Liver (tissue), 9 donors: ENCODE data around the gene CLDN5. TPM values are rescaled to one million over a fixed set of nuclear protein-coding genes. Genes with fewer than 3 reads are reported as not detected.

Source experiments
- DNase-seq: peaks from one replicate; pipeline ENCODE4 v3.0.0-alpha.2; 2017; ENCODE audit warnings: low spot score
- H3K27ac ChIP-seq, 2 donors: one replicate each; pipeline ENCODE4 v1.7.0; 2013; ENCODE audit warnings: inconsistent platforms in 2 of 2, low read length in 2 of 2, control low read depth in 1 of 2, low read depth in 1 of 2, mild to moderate bottlenecking in 1 of 2
- H3K27me3 ChIP-seq, 4 donors: one replicate each; pipeline versions ENCODE4 v1.6.1 to v1.7.0; 2013; ENCODE audit warnings: low read length in 3 of 4, inconsistent platforms in 1 of 4, mild to moderate bottlenecking in 1 of 4, moderate library complexity in 1 of 4; ENCODE audit not compliant: control insufficient read depth in 4 of 4, insufficient read depth in 4 of 4
- H3K36me3 ChIP-seq, 4 donors: one replicate each; pipeline versions ENCODE4 v1.6.1 to v1.7.0; 2013; ENCODE audit warnings: low read length in 3 of 4, mild to moderate bottlenecking in 3 of 4, low read depth in 1 of 4, moderate library complexity in 1 of 4; ENCODE audit not compliant: control insufficient read depth in 4 of 4, insufficient read depth in 3 of 4
- H3K4me1 ChIP-seq, 4 donors: one replicate each; pipeline versions ENCODE4 v1.6.1 to v1.7.0; 2013; ENCODE audit warnings: low read length in 3 of 4, mild to moderate bottlenecking in 3 of 4, moderate library complexity in 1 of 4; ENCODE audit not compliant: control insufficient read depth in 4 of 4, insufficient read depth in 4 of 4
- H3K4me3 ChIP-seq, 3 donors: one replicate each; pipeline versions ENCODE4 v1.6.1 to v1.7.0; 2013; ENCODE audit warnings: low read length in 3 of 3, control low read depth in 1 of 3, low read depth in 1 of 3, mild to moderate bottlenecking in 1 of 3
- H3K9ac ChIP-seq, 2 donors: one replicate each; pipeline ENCODE4 v1.7.0; 2013; ENCODE audit warnings: low read length in 2 of 2, mild to moderate bottlenecking in 2 of 2, moderate library complexity in 2 of 2, control low read depth in 1 of 2, low read depth in 1 of 2
- H3K9me3 ChIP-seq, 4 donors: one replicate each; pipeline versions ENCODE4 v1.6.1 to v1.7.0; 2013; ENCODE audit warnings: low read length in 3 of 4; ENCODE audit not compliant: control insufficient read depth in 4 of 4
- EGR1 ChIP-seq, 2 donors: IDR thresholded peaks; 2 replicates each; pipeline ENCODE4 v1.6.1; 2016 to 2018; ENCODE audit warnings: antibody characterized with exemption in 2 of 2, low read depth in 2 of 2
- FOXA1 ChIP-seq: IDR thresholded peaks from 2 replicates; pipeline ENCODE4 v1.6.1; 2016; ENCODE audit warnings: antibody characterized with exemption
- FOXA2 ChIP-seq: IDR thresholded peaks from 2 replicates; pipeline ENCODE4 v1.6.1; 2016; ENCODE audit warnings: antibody characterized with exemption
- GABPA ChIP-seq, 2 donors: IDR thresholded peaks in 1 of 2; conservative IDR thresholded peaks in 1 of 2; 2 replicates each; pipeline ENCODE4 v1.6.1; 2016; ENCODE audit warnings: antibody characterized with exemption in 2 of 2, mild to moderate bottlenecking in 1 of 2, moderate library complexity in 1 of 2
- HNF4A ChIP-seq, 2 donors: conservative IDR thresholded peaks; 2 replicates each; pipeline ENCODE4 v1.6.1; 2016; ENCODE audit warnings: antibody characterized with exemption in 2 of 2, mild to moderate bottlenecking in 2 of 2
- HNF4G ChIP-seq: IDR thresholded peaks from 2 replicates; pipeline ENCODE4 v1.6.1; 2016; ENCODE audit warnings: antibody characterized with exemption
- JUND ChIP-seq, 2 donors: IDR thresholded peaks; 2 replicates each; pipeline ENCODE4 v1.6.1; 2016; ENCODE audit warnings: antibody characterized with exemption in 2 of 2
- NR2F2 ChIP-seq: IDR thresholded peaks from 2 replicates; pipeline ENCODE4 v1.6.1; 2016; ENCODE audit warnings: antibody characterized with exemption
- RAD21 ChIP-seq, 2 donors: IDR thresholded peaks; 2 replicates each; pipeline ENCODE4 v1.6.1; 2016; ENCODE audit warnings: antibody characterized with exemption in 2 of 2, mild to moderate bottlenecking in 2 of 2
- RXRA ChIP-seq, 2 donors: IDR thresholded peaks; 2 replicates each; pipeline ENCODE4 v1.6.1; 2017 to 2018; ENCODE audit warnings: antibody characterized with exemption in 2 of 2, mild to moderate bottlenecking in 1 of 2
- SP1 ChIP-seq: IDR thresholded peaks from 2 replicates; pipeline ENCODE4 v1.6.1; 2018; ENCODE audit warnings: antibody characterized with exemption, mild to moderate bottlenecking
- TAF1 ChIP-seq: conservative IDR thresholded peaks from 2 replicates; pipeline ENCODE4 v1.6.1; 2016; ENCODE audit warnings: antibody characterized with exemption, mild to moderate bottlenecking
- YY1 ChIP-seq: IDR thresholded peaks from 2 replicates; pipeline ENCODE4 v1.6.1; 2016; ENCODE audit warnings: antibody characterized with exemption, mild to moderate bottlenecking
- WGBS: extraction: QIAGEN DNeasy Blood & Tissue Kit; methylation state at CpG from one replicate; pipeline ENCODE4 v1.1.7; 2013; 5-methylcytosine and 5-hydroxymethylcytosine counted together
- polyA plus RNA-seq, 2 donors: library from polyadenylated mRNA; stranded (reverse) in 1 of 2; unstranded in 1 of 2; fragments of 200-250 nt in 1 of 2; fragments of >200 nt in 1 of 2; fragmentation: Nextera tagmentation in 1 of 2; extraction: Ambion mirVana in 1 of 2; gene quantifications; one replicate each; pipeline versions ENCODE4 v1.2.1 to v1.2.3, GENCODE V29; 2013 to 2015
- total RNA-seq, 2 donors: library from RNA; depleted of rRNA; stranded (reverse); fragments of >200 nt; gene quantifications; one replicate each; pipeline ENCODE4 v1.2.3, GENCODE V29; 2014
- TF ChIP-seq, protein P1 (sequence below): IDR thresholded peaks from 2 replicates; pipeline ENCODE4 v1.6.1; 2016; ENCODE audit warnings: antibody characterized with exemption
- TF ChIP-seq, protein P2 (sequence below): IDR thresholded peaks from 2 replicates; pipeline ENCODE4 v1.6.1; 2016; ENCODE audit warnings: antibody characterized with exemption
- TF ChIP-seq, protein P3 (sequence below): IDR thresholded peaks from 2 replicates; pipeline ENCODE4 v1.6.1; 2016; ENCODE audit warnings: antibody characterized with exemption, mild to moderate bottlenecking
- TF ChIP-seq, protein P4 (sequence below): IDR thresholded peaks from 2 replicates; pipeline ENCODE4 v1.6.1; 2016; ENCODE audit warnings: antibody characterized with exemption
- TF ChIP-seq, protein P5 (sequence below): fragments of 150-350 bp; IDR thresholded peaks from 2 replicates; pipeline ENCODE4 v1.5.1; 2017; ENCODE audit warnings: improper control_type of control experiment, low read depth, low read length; ENCODE audit not compliant: missing input control
- donor health status: healthy.
- donor health status: healthy.
- donor health status: healthy.
- donor health status: healthy.
- donor health status: healthy.

The CLDN5 gene
- total and polyA plus RNA-seq, 4 donors = 15.6 to 31.5 (median 22.4) TPM

DNA sequence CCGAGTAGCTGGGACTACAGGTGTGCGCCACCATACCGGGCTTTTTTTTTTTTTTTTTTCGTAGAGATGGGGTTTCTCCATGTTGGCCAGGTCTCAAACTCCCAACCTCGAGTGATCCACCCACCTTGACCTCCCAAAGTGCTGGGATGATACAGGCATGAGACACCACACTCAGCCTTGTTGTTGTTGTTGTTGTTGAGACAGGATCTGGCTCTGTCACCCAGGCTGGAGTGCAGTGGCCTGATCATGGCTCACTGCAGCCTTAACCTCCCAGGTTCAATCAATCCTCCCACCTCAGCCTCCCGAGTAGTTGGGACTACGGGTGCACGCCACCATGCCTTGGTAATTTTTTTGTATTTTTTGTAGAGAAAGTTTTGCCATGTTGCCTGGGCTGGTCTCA, 23.4 kb upstream of the CLDN5 start (continued):
- TF ChIP-seq FOXA2 (no peak), NR2F2 (no peak), RXRA (IDR thresholded peaks at IDR 0.05) (no peak)
- TF ChIP-seq, protein P1, sequence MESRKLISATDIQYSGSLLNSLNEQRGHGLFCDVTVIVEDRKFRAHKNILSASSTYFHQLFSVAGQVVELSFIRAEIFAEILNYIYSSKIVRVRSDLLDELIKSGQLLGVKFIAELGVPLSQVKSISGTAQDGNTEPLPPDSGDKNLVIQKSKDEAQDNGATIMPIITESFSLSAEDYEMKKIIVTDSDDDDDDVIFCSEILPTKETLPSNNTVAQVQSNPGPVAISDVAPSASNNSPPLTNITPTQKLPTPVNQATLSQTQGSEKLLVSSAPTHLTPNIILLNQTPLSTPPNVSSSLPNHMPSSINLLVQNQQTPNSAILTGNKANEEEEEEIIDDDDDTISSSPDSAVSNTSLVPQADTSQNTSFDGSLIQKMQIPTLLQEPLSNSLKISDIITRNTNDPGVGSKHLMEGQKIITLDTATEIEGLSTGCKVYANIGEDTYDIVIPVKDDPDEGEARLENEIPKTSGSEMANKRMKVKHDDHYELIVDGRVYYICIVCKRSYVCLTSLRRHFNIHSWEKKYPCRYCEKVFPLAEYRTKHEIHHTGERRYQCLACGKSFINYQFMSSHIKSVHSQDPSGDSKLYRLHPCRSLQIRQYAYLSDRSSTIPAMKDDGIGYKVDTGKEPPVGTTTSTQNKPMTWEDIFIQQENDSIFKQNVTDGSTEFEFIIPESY = no peak
- TF ChIP-seq, protein P2, sequence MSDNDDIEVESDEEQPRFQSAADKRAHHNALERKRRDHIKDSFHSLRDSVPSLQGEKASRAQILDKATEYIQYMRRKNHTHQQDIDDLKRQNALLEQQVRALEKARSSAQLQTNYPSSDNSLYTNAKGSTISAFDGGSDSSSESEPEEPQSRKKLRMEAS = no peak

DNA sequence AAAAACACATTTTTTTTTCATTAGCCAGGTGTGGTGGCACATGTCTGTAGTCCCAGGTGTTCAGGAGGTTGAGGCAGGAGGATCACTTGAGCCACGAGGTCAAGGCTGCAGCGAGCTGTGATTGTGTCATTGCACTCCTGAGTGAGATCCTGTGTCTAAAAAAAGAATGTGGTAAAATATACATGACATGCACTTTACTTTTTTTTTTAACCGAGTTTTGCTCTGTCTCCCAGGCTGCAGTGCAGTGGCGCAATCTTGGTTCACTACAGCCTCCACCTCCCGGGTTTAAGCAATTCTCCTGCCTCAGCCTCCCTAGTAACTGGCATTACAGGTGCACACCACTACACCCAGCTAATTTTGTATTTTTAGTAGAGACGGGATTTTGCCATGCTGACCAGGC, 22.5 kb upstream of the CLDN5 start:
- WGBS = 79% methylated on average over 6 of the region's 6 CpGs

More for the DNA sequence above, 22.5 kb upstream of the CLDN5 start:
- no peak for TF ChIP-seq SP1
- TF ChIP-seq YY1 = no peak
- no peak for TF ChIP-seq JUND (IDR thresholded peaks at IDR 0.05)
- TF ChIP-seq, protein P2 = no peak
- TF ChIP-seq, protein P3, sequence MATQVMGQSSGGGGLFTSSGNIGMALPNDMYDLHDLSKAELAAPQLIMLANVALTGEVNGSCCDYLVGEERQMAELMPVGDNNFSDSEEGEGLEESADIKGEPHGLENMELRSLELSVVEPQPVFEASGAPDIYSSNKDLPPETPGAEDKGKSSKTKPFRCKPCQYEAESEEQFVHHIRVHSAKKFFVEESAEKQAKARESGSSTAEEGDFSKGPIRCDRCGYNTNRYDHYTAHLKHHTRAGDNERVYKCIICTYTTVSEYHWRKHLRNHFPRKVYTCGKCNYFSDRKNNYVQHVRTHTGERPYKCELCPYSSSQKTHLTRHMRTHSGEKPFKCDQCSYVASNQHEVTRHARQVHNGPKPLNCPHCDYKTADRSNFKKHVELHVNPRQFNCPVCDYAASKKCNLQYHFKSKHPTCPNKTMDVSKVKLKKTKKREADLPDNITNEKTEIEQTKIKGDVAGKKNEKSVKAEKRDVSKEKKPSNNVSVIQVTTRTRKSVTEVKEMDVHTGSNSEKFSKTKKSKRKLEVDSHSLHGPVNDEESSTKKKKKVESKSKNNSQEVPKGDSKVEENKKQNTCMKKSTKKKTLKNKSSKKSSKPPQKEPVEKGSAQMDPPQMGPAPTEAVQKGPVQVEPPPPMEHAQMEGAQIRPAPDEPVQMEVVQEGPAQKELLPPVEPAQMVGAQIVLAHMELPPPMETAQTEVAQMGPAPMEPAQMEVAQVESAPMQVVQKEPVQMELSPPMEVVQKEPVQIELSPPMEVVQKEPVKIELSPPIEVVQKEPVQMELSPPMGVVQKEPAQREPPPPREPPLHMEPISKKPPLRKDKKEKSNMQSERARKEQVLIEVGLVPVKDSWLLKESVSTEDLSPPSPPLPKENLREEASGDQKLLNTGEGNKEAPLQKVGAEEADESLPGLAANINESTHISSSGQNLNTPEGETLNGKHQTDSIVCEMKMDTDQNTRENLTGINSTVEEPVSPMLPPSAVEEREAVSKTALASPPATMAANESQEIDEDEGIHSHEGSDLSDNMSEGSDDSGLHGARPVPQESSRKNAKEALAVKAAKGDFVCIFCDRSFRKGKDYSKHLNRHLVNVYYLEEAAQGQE = no peak
- TF ChIP-seq, protein P1 = no peak
- no peak for TF ChIP-seq EGR1 (IDR thresholded peaks at IDR 0.05; ENCODE audit: low read depth in 2 of 2)
- no peak for TF ChIP-seq HNF4A (conservative IDR thresholded peaks at IDR 0.05)
- TF ChIP-seq RXRA (IDR thresholded peaks at IDR 0.05) = no peak
- TF ChIP-seq HNF4G = no peak
- TF ChIP-seq, protein P4, sequence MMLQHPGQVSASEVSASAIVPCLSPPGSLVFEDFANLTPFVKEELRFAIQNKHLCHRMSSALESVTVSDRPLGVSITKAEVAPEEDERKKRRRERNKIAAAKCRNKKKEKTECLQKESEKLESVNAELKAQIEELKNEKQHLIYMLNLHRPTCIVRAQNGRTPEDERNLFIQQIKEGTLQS = no peak
- TF ChIP-seq, protein P5, sequence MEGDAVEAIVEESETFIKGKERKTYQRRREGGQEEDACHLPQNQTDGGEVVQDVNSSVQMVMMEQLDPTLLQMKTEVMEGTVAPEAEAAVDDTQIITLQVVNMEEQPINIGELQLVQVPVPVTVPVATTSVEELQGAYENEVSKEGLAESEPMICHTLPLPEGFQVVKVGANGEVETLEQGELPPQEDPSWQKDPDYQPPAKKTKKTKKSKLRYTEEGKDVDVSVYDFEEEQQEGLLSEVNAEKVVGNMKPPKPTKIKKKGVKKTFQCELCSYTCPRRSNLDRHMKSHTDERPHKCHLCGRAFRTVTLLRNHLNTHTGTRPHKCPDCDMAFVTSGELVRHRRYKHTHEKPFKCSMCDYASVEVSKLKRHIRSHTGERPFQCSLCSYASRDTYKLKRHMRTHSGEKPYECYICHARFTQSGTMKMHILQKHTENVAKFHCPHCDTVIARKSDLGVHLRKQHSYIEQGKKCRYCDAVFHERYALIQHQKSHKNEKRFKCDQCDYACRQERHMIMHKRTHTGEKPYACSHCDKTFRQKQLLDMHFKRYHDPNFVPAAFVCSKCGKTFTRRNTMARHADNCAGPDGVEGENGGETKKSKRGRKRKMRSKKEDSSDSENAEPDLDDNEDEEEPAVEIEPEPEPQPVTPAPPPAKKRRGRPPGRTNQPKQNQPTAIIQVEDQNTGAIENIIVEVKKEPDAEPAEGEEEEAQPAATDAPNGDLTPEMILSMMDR = no peak
- TF ChIP-seq NR2F2 = no peak
- TF ChIP-seq FOXA2 = no peak
- no peak for TF ChIP-seq GABPA (IDR thresholded peaks at IDR 0.05 in 1 of 2, conservative IDR thresholded peaks at IDR 0.05 in 1 of 2)
- no peak for TF ChIP-seq TAF1
- TF ChIP-seq RAD21 (IDR thresholded peaks at IDR 0.05) = no peak
- TF ChIP-seq FOXA1 = no peak
- Histone ChIP-seq H3K9me3 (no peaks in the 10 kb centered on the region), H3K9ac (no peak overlapping the region), H3K36me3 (no peaks in the 10 kb centered on the region), H3K4me3 (no peak overlapping the region), H3K27ac (no peak overlapping the region), H3K4me1 (peaks cover 7 to 8% (median 8%) of the 10 kb centered on the region in 4 donors), H3K27me3 (no peaks in the 10 kb centered on the region)
- DNase-seq = no peak
